ENCODE data around the gene MED6.

Gene MED6

GRCh38 chr14:70595443-70596185 is 4.8 kb downstream of the MED6 start:
- DNase-seq, result no peak

GRCh38 chr14:70594461-70594860 is 6.0 kb downstream of the MED6 start:
- DNase-seq, result no peak

- no peak for DNase-seq
These were observed 15.2 kb downstream of the MED6 start for GRCh38 chr14:70585231-70585630.

DNA sequence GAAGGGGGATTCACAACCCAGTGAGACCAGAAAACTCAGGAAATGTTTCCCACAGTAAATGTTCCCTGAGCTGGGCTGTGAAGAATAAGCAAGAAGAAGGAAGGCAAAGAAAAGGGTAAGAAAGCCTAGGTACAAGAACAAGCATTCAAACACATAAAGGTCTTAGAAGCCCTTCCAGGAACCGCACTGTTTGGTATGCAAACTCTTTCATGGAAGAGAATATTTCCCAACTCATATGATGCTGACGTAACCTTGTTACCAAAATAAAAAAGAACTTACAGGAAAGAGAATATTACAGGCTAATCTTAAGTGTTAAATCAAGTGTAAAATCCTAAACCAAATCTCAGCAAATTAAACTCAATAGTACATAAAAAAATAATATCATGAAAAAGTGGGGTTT is 23.6 kb downstream of the MED6 start:
- no peak for DNase-seq

- DNase-seq, result no peak
These were observed 27.4 kb downstream of the MED6 start for GRCh38 chr14:70573050-70573449.

GRCh38 chr14:70571139-70571538 is 29.3 kb downstream of the MED6 start:
- DNase-seq, result no peak

GRCh38 chr14:70567791-70568190 is 32.7 kb downstream of the MED6 start:
- DNase-seq, result peak; percentile 43

GRCh38 chr14:70563869-70564268 is 36.6 kb downstream of the MED6 start:
- DNase-seq, result no peak

DNA sequence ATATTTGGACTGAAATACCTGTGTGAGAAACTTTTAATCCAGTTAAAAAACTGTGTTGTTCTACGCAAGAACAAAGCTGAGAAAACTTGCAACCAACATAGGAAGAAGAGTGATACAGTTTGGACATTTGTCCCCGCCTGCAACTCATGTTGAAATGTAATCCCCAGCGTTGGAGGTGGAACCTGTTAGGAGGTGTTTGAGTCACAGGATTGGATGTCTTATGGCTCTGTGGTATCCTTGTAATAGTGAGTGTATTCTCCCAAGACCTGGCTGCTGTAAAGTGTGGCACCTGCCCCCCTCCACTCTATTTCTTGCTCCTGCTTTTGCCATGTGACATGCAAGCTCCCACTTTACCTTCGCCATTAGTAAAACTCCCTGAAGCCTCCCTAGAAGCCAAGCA is 37.0 kb downstream of the MED6 start:
- DNase-seq, result no peak

GRCh38 chr14:70558356-70558755 is 42.1 kb downstream of the MED6 start:
- no peak for DNase-seq

GRCh38 chr14:70555890-70556289 is 44.6 kb downstream of the MED6 start:
- no peak for DNase-seq

DNA sequence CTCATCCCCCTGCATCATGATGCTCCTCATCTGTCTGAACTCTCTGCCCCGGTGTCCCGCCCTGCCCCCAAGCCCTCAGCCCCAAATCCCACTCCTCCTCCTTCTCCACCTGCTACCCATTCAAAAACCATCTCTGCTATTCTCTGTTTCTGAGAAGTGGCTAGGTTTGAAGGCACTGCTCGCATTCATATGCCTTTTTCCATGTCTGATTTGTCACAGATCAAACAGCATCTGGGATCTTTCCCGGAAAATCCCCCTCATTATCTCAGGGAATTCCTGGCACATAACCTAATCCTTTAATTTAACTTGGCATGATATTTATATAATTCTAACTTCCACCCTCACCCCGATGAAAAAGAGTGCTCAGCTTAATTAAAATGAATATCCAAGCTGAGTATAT is 62.4 kb downstream of the MED6 start:
- no peak for DNase-seq

- no peak for DNase-seq
These were observed 63.6 kb downstream of the MED6 start for GRCh38 chr14:70536830-70537229.

GRCh38 chr14:70534904-70535303 is 65.6 kb downstream of the MED6 start, which contains the start of gene ADAM20:
TSS of gene ADAM20 (minus strand) at chr14:70535004. CDS start at chr14:70524757, 10,247 bp downstream.
- DNase-seq, result no peak
